Bladder microvascular endothelial cell (primary cell): ENCODE results near the gene ASMT. TPM values are rescaled to one million over a fixed set of nuclear protein-coding genes. Genes with fewer than 3 reads are reported as not detected.

ENCODE experiments used
- total RNA-seq: library from RNA; depleted of rRNA; stranded (reverse); fragments of >200 nt; gene quantifications from 2 replicates; pipeline ENCODE4 v1.2.3, GENCODE V29; 2014

The ASMT gene
- not detected in 2 replicates for total RNA-seq

GRCh38 chrX:1614927-1615326 is at the start of gene ASMT:
Gene ASMT, plus strand, starts transcription at chrX:1615059. Its CDS starts 141 bp downstream, at chrX:1615200.

GRCh38 chrX:1591102-1591862 is 23.6 kb upstream of the ASMT start, which contains the start of gene AKAP17A:
Gene AKAP17A, plus strand, starts transcription at chrX:1591604. Its CDS starts 1,859 bp downstream, at chrX:1593463.

Other genes with a start within 250 kb of the ASMT start
- gene SLC25A6, start 222.9 kb upstream of the ASMT start, total RNA-seq, result 147 and 241 TPM in 2 replicates
- 14.3 and 17.0 TPM in 2 replicates for gene ASMTL, start 162.2 kb upstream of the ASMT start, total RNA-seq
- 0.32 and 0.38 TPM in 2 replicates for gene P2RY8, start 77.9 kb upstream of the ASMT start, total RNA-seq
- gene AKAP17A, start 23.5 kb upstream of the ASMT start, total RNA-seq, result 21.7 and 25.7 TPM in 2 replicates